ENCODE measurements around the gene MOB3A. TPM values are rescaled to one million over a fixed set of nuclear protein-coding genes. Genes with fewer than 3 reads are reported as not detected.

MOB3A gene
- total RNA-seq, 5 donors from 2014 or later (not counting 1 experiment from before 2014, with no cell fraction given) = 98.6 to 162 (median 142) TPM

GRCh38 chr19:2022289-2022688 is 73.8 kb downstream of the MOB3A start:
- Histone ChIP-seq H3K36me3 (ENCODE audit: control insufficient read depth in 2 of 2, extremely low read depth in 1 of 2, insufficient read depth in 1 of 2, low read length in 1 of 2) (no peaks in the 10 kb centered on the region), H3K9me3 (no peaks in the 10 kb centered on the region), H3K4me1 (ENCODE audit: control insufficient read depth in 1 of 2, extremely low read depth in 1 of 2, insufficient read depth in 2 of 2, low read length in 2 of 2) (peaks cover 0 to 8% of the 10 kb centered on the region in 2 experiments), H3K27ac (ENCODE audit: low read length) (no peak overlapping the region), H3K27me3 (replicated peaks in 1 of 2; ENCODE audit: control insufficient read depth in 2 of 2, extremely low read depth in 1 of 2, insufficient read depth in 2 of 2, low read length in 1 of 2) (no peaks in the 10 kb centered on the region), H3K4me3 (ENCODE audit: control insufficient read depth in 1 of 2, extremely low read depth in 1 of 2, low read length in 1 of 2) (no peak overlapping the region)
- H3K36me3 Mint-ChIP-seq = no peaks in the 10 kb centered on the region
- ATAC-seq (replicated peaks in 1 of 4) (no peak), DNase-seq (no peak)
- WGBS (ENCODE audit: insufficient coverage) = 94% methylated on average over 2 of the region's 2 CpGs
- H3K4me3 Mint-ChIP-seq = no peak overlapping the region
- POLR2A ChIA-PET = interaction anchor here in 1 of 2 donors (0.6 kb wide), 2 partner anchors 10 to 52 kb away, joined by 3 read pairs; no protein-coding TSS in a partner anchor
- H3K4me1 Mint-ChIP-seq = peaks cover 4 to 12% (median 5%) of the 10 kb centered on the region in 3 donors
- no peak overlapping the region for H3K27ac Mint-ChIP-seq
- CTCF ChIA-PET = no interaction called here
- H3K27me3 Mint-ChIP-seq = no peaks in the 10 kb centered on the region
- no peaks in the 10 kb centered on the region for H3K9me3 Mint-ChIP-seq

- Mint-ChIP-seq H3K27ac (no peak overlapping the region), H3K36me3 (no peaks in the 10 kb centered on the region), H3K27me3 (no peaks in the 10 kb centered on the region), H3K4me1 (peaks cover 4 to 12% (median 5%) of the 10 kb centered on the region in 3 donors), H3K9me3 (no peaks in the 10 kb centered on the region), H3K4me3 (no peak overlapping the region)
- H3K27ac ChIP-seq (ENCODE audit: low read length) = no peak overlapping the region
- 75% methylated on average over 2 of the region's 4 CpGs for WGBS (ENCODE audit: insufficient coverage)
- no peaks in the 10 kb centered on the region for H3K36me3 ChIP-seq (ENCODE audit: control insufficient read depth in 2 of 2, extremely low read depth in 1 of 2, insufficient read depth in 1 of 2, low read length in 1 of 2)
- peaks cover 0 to 8% of the 10 kb centered on the region in 2 experiments for H3K4me1 ChIP-seq (ENCODE audit: control insufficient read depth in 1 of 2, extremely low read depth in 1 of 2, insufficient read depth in 2 of 2, low read length in 2 of 2)
- no peak for ATAC-seq (replicated peaks in 1 of 4)
- H3K4me3 ChIP-seq (ENCODE audit: control insufficient read depth in 1 of 2, extremely low read depth in 1 of 2, low read length in 1 of 2) = no peak overlapping the region
- DNase-seq = no peak
- no peaks in the 10 kb centered on the region for H3K27me3 ChIP-seq (replicated peaks in 1 of 2; ENCODE audit: control insufficient read depth in 2 of 2, extremely low read depth in 1 of 2, insufficient read depth in 2 of 2, low read length in 1 of 2)
- no peaks in the 10 kb centered on the region for H3K9me3 ChIP-seq
- ChIA-PET CTCF (interaction anchor here in 1 of 2 donors (0.6 kb wide), 1 partner anchor 429 kb away, joined by 3 read pairs; the partner anchor contains the start of gene MBD3), POLR2A (no interaction called here)
Observed at GRCh38 chr19:2021453-2022140, 74.5 kb downstream of the MOB3A start.

Other genes with a start within 250 kb of the MOB3A start
- 10 to 100 TPM; 68.4 to 97.5 (median 78.7) TPM for gene REXO1, start 247.8 kb downstream of the MOB3A start, total RNA-seq
- gene KLF16, start 232.7 kb downstream of the MOB3A start, total RNA-seq = 10 to 100 TPM; 29.8 to 61.4 (median 32.7) TPM
- 100 to 1,000 TPM; 136 to 185 (median 151) TPM for gene ABHD17A, start 210.8 kb downstream of the MOB3A start, total RNA-seq
- 10 to 100 TPM in 1 of 5 donors, 1 to 10 TPM in 4; 6.0 to 16.1 (median 7.7) TPM for gene ADAT3, start 190.9 kb downstream of the MOB3A start, total RNA-seq
- 10 to 100 TPM; 24.8 to 49.2 (median 27.5) TPM for gene SCAMP4, start 190.9 kb downstream of the MOB3A start, total RNA-seq
- 100 to 1,000 TPM; 104 to 181 (median 161) TPM for gene CSNK1G2, start 155.2 kb downstream of the MOB3A start, total RNA-seq
- 10 to 100 TPM; 52.2 to 79.8 (median 73.6) TPM for gene BTBD2, start 80.6 kb downstream of the MOB3A start, total RNA-seq
- gene MKNK2, start 45.1 kb downstream of the MOB3A start, total RNA-seq = 100 to 1,000 TPM; 196 to 242 (median 234) TPM
- gene IZUMO4, start 589 bp upstream of the MOB3A start, total RNA-seq = 10 to 100 TPM; 14.0 to 23.5 (median 19.7) TPM
- 10 to 100 TPM; 78.6 to 91.5 (median 86.7) TPM for gene AP3D1, start 55.2 kb upstream of the MOB3A start, total RNA-seq
- 10 to 100 TPM; 33.4 to 39.3 (median 38.4) TPM for gene DOT1L, start 67.6 kb upstream of the MOB3A start, total RNA-seq
- gene PLEKHJ1, start 140.0 kb upstream of the MOB3A start, total RNA-seq = 10 to 100 TPM; 38.3 to 87.0 (median 80.4) TPM
- 100 to 1,000 TPM; 130 to 172 (median 161) TPM for gene SF3A2, start 140.5 kb upstream of the MOB3A start, total RNA-seq
- 10 to 100 TPM in 2 of 5 donors, 1 to 10 TPM in 3; 2.1 to 13.5 (median 5.3) TPM for gene AMH, start 153.0 kb upstream of the MOB3A start, total RNA-seq
- 1 to 10 TPM in 2 of 5 donors, under 1 TPM in 2, not detected in 1; 0.42 to 1.5 (median 1.0) TPM for gene JSRP1, start 160.1 kb upstream of the MOB3A start, total RNA-seq
- under 1 TPM in 3 of 5 donors, not detected in 2; 0.22 to 0.49 (median 0.30) TPM for gene PEAK3, start 185.8 kb upstream of the MOB3A start, total RNA-seq
- 1 to 10 TPM in 2 of 5 donors, under 1 TPM in 3; 0.23 to 1.7 (median 0.99) TPM for gene LINGO3, start 211.8 kb upstream of the MOB3A start, total RNA-seq
- gene LSM7, start 232.3 kb upstream of the MOB3A start, total RNA-seq = 100 to 1,000 TPM in 3 of 5 donors, 10 to 100 TPM in 2; 86.7 to 127 (median 107) TPM
- 100 to 1,000 TPM in 4 of 5 donors, 10 to 100 TPM in 1; 96.5 to 173 (median 133) TPM for gene SPPL2B, start 232.4 kb upstream of the MOB3A start, total RNA-seq

Measured in T-cell (primary cell).